ENCODE measurements around the gene LYG1.
A peak's percentile ranks its signal among the peaks of the same experiment; 100 is the strongest.

The LYG1 gene

GRCh38 chr2:99261242-99261641 is 39.8 kb downstream of the LYG1 start:
- no peak for DNase-seq

GRCh38 chr2:99260184-99260583 is 40.8 kb downstream of the LYG1 start:
- DNase-seq = no peak

- DNase-seq = peak in 1 of 2 donors; percentile 16
Observed at GRCh38 chr2:99259465-99259864, 41.5 kb downstream of the LYG1 start.

GRCh38 chr2:99256677-99257076 is 44.3 kb downstream of the LYG1 start:
- no peak for DNase-seq

- no peak for DNase-seq
Observed at GRCh38 chr2:99255491-99256318, 45.3 kb downstream of the LYG1 start, which contains the start of gene LYG2. Gene LYG2, minus strand, starts transcription at chr2:99255666. Its CDS starts 1,406 bp downstream, at chr2:99254260.

GRCh38 chr2:99249951-99250350 is 51.0 kb downstream of the LYG1 start:
- no peak for DNase-seq

GRCh38 chr2:99242151-99242550 is 58.8 kb downstream of the LYG1 start:
- DNase-seq = no peak

- no peak for DNase-seq
Observed at GRCh38 chr2:99240431-99240830, 60.6 kb downstream of the LYG1 start.

GRCh38 chr2:99238599-99238998 is 62.4 kb downstream of the LYG1 start:
- DNase-seq = no peak
